ENCODE data around the gene RAD51B.
"Not testable (repeated sequence)": the region's sequence is repeated elsewhere in the genome, so short reads cannot be mapped to it uniquely, and the experiment has no call there.

Gene RAD51B

GRCh38 chr14:68655021-68655831 lies 835.6 kb downstream of the RAD51B start:
- DNase-seq: no peak

DNA sequence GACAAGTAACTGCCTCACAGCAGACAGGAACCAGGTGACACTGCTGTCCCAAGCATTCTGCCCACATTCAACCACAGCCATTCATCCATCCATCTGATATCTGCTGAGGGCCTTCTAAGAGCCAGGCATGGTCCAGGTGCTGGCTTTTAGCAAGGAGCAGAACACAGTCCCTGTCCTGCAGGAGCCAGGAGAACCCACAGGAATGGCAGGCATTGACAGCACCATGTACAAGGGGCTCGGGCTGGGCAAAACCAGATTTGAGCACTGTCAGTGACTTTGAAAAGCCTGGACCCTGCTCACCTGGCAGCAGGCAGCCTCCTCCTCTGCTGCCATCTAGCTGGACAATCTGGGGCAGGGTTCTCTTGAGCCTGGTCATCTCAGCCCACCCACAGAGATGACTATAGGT lies 836.3 kb downstream of the RAD51B start:
- no peak for DNase-seq

- no peak for DNase-seq
These were observed 836.9 kb downstream of the RAD51B start for GRCh38 chr14:68656452-68656851.

DNA sequence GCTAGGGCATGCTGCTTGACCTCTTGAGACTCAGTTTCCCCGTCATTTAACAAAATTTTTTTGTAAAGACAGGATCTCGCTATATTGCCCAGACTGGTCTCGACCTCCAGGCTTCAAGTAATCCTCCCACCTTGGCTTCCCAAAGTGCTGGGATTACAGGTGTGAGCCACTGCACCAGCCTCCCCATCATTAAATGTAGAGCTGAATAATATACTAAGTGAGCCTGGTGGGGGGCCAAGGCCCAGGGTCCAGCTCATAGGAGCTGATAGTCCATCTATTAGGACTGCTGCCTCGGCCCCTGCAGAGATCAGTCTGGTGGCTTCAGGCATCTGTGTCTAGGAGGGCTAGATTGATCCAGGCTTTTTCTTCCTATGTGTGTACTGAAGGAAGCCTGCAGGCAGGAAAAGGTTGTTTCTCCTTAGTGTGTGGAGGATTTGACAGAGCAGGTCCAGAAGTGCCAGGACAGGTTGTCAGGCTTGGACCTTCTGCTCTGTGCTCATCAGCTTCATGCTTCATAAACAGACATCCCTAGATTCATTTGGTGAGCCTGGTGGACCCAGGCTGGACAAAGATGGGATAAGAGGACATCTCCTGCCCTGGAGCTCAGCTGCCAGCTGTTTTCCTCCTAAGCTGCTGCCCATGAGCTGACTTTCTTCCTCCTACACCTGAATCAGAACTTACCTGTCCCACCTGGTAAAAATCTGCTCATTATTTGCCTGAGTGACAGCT lies 837.9 kb downstream of the RAD51B start:
- DNase-seq: no peak

DNA sequence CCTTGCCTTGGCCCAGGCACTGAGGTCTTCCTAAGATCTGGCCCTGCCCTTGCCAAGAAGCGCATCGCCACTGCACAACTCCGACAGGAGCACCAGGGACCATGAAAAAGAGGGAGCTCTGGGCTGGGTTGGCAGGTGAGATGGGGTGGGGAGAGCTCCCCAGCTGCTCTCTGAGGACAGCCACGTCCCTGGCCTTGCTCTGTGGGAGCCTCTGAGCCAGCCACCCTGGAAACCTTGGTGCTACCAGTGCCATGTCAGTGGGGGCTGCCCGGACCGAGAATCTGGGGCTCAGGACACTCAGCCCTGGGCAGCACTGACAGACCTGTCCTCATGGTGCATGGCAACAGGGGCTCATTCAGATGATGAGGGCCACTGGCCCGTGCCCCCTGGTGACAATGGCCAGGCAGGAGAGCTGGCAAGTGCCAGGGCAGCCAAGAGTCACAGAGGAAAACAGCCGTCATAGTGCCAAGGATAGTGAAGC lies 838.5 kb downstream of the RAD51B start:
- no peak for DNase-seq

DNA sequence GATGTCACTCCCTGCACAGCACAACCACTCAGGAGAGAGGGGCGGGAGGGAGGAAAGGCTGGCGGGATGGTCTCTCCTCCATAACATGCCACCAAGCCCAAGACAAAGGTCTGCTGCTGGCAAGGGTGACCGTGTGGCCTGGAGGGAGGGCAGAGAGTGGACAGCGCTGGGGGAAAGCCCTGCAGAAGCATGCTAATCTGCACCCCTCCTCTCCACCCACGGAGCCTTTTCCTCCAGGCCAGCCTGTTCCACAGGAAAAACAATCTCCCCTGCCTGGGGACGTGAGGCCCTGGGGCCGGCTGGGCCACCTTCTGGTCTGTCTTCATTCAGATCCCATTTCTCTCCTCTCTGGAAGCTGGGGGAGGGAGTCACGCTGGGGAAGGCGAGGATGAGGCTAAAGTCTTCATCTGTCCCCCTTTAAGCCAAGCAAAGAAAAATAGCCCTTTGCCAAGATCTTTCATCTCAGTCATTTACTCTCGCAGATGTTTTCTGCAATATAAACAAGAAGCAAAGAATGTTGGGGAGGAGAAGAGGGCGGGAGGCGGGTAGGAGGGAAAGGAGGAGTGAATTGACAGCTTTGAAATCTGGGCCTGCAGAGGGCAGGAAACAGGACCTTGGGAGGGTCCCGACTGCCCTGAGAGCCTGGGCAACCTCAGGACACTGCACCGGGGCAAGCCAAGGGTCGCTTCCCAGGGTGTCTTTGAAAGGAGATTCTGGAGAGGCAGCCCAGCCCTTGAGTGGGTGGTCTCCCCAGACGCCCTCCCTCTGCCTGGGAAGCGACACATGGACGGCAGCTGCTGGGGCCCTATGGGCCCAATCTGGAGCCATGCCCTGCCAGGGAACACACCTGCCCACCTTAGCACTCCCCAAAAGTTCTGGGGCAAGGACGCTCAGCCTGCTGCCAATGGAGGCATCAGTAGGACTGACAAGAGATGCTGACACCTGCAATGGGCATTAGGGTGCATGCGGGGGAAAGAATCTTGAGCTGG lies 839.7 kb downstream of the RAD51B start:
- no peak for DNase-seq

- no peak for DNase-seq
These were observed 840.9 kb downstream of the RAD51B start for GRCh38 chr14:68660495-68660894.

- DNase-seq: no peak
These were observed 841.9 kb downstream of the RAD51B start for GRCh38 chr14:68661226-68662225.

GRCh38 chr14:68662392-68662791 lies 842.8 kb downstream of the RAD51B start:
- no peak for DNase-seq

- not testable (repeated sequence) for DNase-seq
These were observed 843.2 kb downstream of the RAD51B start for GRCh38 chr14:68662826-68663225.

- no peak for DNase-seq
These were observed 844.0 kb downstream of the RAD51B start for GRCh38 chr14:68663385-68664076.

GRCh38 chr14:68664225-68664681 lies 844.7 kb downstream of the RAD51B start:
- DNase-seq: no peak

DNA sequence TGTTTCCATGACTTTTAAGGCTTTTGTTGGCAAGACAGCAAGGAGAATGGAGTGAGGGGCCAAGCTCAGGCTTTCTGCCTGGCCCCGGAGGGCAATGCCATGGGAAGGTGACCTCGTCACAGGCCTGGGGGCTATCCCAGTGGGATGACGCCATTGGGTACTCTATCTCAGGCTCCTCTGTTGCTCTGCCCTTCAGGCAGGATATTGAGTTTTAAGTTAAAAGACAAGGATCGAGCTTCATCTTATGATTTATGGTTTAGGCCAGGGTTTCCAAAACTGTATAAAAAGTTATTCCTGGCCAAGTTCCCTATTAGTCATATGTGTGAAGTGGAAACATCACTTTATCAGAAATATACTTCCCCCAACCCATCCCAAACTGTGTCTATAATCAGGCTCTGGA lies 845.6 kb downstream of the RAD51B start:
- DNase-seq: no peak

GRCh38 chr14:68665792-68666204 lies 846.2 kb downstream of the RAD51B start:
- no peak for DNase-seq

- DNase-seq: no peak
These were observed 846.7 kb downstream of the RAD51B start for GRCh38 chr14:68666236-68666635.

DNA sequence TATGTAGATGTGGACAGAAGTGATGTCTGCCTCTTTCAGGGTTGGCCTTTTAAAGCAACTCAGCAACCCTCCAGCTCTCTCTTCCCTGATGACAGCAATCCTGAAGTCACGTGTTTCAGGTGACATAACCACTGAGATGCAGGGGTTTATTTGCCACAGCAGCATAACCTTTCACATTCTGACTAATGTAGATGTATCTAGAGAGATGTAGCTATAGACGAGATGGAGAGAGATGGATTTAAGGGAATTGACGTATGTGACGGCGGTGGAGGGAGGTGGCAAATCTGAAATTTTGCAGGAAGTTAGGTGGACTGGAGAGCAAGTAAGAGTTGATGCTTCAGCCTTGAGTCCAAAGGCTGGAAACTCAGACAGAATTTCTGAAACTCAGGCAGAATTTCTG lies 847.3 kb downstream of the RAD51B start:
- DNase-seq: no peak

- no peak for DNase-seq
These were observed 847.8 kb downstream of the RAD51B start for GRCh38 chr14:68667313-68667791.

- DNase-seq: no peak
These were observed 848.4 kb downstream of the RAD51B start for GRCh38 chr14:68668028-68668427.

DNA sequence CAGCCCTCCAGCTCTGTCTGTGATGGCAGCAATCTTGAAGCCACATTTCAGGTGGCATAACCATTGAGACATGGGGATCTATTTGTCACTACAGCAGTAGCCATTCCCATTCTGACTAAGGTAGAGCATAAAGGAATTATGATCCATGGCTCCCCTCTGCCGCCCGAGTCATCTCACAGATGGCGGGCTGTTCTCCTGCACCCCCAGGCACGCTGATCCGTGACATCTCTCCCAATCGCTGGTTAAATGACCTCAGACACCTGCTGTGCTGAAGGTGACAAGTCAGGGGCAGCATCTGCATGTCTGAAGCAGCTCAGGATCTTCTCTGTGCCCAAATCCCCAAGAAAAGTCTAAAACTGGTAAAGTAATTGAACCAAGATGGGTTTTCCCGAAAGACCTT lies 849.0 kb downstream of the RAD51B start:
- no peak for DNase-seq

GRCh38 chr14:68669111-68669511 lies 849.5 kb downstream of the RAD51B start:
- DNase-seq: no peak
